GM19463 (cell line): ENCODE data around the gene MED13.
A peak's percentile ranks its signal among the peaks of the same experiment; 100 is the strongest.

Source experiments
- ATAC-seq: cut with Tn5 transposase; IDR thresholded peaks from one replicate; pipeline ENCODE4 v1.9.1; 2021; ENCODE audit warnings: mild to moderate bottlenecking, moderate library complexity; ENCODE audit not compliant: unreplicated experiment

The MED13 gene, protein sequence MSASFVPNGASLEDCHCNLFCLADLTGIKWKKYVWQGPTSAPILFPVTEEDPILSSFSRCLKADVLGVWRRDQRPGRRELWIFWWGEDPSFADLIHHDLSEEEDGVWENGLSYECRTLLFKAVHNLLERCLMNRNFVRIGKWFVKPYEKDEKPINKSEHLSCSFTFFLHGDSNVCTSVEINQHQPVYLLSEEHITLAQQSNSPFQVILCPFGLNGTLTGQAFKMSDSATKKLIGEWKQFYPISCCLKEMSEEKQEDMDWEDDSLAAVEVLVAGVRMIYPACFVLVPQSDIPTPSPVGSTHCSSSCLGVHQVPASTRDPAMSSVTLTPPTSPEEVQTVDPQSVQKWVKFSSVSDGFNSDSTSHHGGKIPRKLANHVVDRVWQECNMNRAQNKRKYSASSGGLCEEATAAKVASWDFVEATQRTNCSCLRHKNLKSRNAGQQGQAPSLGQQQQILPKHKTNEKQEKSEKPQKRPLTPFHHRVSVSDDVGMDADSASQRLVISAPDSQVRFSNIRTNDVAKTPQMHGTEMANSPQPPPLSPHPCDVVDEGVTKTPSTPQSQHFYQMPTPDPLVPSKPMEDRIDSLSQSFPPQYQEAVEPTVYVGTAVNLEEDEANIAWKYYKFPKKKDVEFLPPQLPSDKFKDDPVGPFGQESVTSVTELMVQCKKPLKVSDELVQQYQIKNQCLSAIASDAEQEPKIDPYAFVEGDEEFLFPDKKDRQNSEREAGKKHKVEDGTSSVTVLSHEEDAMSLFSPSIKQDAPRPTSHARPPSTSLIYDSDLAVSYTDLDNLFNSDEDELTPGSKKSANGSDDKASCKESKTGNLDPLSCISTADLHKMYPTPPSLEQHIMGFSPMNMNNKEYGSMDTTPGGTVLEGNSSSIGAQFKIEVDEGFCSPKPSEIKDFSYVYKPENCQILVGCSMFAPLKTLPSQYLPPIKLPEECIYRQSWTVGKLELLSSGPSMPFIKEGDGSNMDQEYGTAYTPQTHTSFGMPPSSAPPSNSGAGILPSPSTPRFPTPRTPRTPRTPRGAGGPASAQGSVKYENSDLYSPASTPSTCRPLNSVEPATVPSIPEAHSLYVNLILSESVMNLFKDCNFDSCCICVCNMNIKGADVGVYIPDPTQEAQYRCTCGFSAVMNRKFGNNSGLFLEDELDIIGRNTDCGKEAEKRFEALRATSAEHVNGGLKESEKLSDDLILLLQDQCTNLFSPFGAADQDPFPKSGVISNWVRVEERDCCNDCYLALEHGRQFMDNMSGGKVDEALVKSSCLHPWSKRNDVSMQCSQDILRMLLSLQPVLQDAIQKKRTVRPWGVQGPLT (N-terminal part only)

GRCh38 chr17:62064791-62065563 is at the start of gene MED13:
MED13 (minus strand) TSS chr17:62065278; CDS start chr17:62065205, 73 bp downstream.
- peak; percentile 23 for ATAC-seq

- ATAC-seq, result no peak
Measured at GRCh38 chr17:62112229-62112628, 47.2 kb upstream of the MED13 start.

DNA sequence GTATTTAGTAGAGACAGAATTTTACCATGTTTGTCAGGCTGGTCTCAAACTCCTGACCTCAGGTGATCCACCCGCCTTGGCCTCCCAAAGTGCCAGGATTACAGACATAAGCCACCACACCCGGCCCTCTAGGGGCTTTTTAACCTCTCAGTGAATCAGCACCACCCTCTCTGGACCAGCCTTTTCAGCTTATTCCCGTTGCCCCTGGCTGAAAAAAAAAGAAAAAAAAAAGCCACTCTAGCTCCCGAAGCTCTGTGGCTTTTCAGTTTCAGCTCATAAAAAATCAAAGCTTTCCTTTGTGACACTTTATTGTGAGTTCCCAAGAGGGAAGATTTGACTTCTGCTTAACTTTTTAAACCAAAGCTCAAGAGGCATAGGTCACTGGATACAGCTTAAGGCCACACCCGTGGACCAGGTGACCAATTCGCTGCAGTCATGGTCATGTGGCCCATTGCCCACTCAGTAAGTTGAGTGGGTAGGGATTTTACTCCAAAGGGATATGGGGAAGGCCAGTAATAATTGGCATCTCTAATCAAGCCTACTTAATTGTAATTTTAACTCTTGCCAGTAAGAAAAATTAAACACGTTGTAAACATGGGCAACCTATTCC is 46.6 kb upstream of the MED13 start:
- no peak for ATAC-seq

- no peak for ATAC-seq
Measured at GRCh38 chr17:62110923-62111484, 45.9 kb upstream of the MED13 start.

- ATAC-seq, result no peak
Measured at GRCh38 chr17:62109924-62110323, 44.8 kb upstream of the MED13 start.

DNA sequence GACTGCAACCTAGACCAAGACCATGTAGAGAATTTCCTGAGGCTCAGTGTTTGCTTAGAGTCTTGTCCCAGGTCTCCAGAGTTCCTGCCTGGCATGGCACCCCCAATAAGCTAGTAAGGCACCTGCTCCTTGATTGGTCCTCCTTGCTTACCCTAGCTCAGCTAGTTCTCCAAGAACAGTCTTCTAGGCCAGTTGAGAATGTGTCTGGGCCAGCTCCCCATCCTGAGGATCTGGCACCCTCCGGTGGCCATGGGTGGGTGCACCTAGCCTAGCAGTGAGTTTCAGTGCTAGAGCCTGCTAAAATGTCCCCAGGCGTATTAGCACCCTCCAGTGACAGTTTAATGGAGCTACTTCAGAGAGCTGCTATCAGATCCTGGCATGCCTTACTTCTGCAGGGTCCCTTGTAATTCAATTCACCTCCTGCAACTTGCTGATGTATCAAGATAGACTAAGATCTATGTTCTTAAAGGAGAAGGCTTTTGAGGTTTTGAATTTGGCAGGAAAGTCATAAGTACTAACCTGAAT is 44.4 kb upstream of the MED13 start:
- peak; percentile 98 for ATAC-seq

DNA sequence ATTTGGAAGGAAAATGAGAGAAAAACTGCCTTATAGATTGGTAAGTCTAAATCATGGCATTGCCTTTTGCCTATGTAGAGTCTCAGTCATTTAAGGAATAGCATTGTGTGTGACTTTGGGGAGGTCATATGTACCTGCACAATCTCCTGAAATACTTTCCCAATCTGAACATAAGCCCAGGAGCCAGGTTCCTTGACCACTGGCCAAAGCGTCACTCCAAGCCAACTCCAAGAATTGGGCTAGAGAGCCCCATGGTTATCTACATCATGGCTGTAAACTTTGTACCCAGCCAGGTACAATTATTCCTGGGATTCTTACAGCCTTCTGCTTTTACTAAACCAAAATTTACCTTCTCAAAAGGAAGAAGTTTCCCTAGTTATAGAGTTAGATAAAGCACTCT is 40.8 kb upstream of the MED13 start:
- ATAC-seq, result no peak

- no peak for ATAC-seq
Measured at GRCh38 chr17:62105357-62105756, 40.3 kb upstream of the MED13 start.

DNA sequence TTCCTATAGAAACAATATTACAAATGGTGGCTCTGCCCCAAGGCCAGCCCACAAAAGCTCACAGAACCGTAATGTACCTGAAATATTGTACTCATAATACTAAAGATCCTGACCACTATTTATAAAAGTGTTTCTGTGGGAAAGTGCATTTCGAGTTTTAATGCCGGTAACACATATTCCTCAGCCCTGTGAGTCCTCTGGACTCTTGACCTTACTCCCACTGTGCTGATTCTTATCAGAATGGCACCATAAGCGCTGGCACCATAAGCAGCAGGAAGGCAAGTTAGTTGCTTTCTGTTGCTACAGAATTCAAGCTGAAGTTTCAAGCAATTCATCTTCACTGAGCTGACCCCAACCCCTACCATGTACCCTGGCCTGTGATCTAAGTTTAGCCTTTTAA is 36.4 kb upstream of the MED13 start:
- ATAC-seq, result no peak

DNA sequence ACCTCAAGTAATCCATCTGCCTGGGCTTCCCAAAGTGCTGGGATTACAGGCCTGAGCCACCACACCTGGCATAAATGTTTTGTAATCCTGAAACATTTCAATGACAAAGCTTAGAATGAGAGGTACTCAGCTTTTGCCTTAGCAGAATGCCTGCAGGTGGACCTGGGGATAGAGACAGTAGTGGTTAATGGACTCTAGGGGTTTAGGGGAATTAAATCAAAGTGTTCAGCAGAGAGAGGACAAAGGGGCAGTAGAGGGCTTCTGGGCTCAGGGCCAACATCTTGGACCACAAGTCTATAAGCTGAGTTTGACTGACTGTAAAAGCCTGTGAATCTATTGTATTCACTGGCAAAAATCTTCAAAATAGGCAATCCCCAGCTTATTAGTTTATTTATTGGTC is 36.0 kb upstream of the MED13 start:
- no peak for ATAC-seq

DNA sequence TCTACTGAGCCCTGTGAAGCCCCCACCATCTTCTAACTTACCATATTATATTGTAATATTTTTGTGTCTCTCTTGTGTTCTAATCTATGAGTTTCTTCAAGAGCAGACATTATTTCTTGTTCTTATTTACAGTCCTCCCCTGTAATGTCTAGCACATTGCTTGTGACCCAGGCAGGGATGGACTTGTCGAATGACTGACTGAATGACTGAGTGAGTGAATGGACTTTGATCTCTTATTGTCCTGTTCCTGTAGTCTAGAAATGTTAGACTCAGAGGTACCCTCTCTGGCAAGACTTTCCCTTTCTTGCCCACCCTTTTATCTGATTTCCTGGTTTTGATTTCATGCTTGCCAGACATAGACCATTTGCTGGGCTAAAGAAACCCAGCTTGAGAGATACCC is 35.0 kb upstream of the MED13 start:
- ATAC-seq, result no peak

DNA sequence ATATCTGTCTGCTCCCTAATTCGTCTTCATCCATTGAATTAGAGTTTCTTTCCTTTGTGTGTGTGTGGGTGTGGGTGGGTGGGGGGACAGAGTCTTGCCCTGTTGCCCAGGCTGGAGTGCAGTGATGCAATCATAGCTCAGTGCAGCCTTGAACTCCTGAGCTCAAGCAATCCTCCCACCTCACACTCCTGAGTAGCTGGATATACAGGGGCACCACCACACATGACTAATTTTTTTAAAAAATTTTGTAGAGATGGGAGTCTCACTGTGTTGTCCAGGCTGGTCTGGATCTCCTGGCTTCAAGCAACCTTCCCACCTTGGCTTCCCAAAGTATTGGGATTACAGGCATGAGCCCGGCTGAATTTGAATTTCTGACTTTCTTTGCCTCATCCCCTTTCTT is 34.5 kb upstream of the MED13 start:
- no peak for ATAC-seq

DNA sequence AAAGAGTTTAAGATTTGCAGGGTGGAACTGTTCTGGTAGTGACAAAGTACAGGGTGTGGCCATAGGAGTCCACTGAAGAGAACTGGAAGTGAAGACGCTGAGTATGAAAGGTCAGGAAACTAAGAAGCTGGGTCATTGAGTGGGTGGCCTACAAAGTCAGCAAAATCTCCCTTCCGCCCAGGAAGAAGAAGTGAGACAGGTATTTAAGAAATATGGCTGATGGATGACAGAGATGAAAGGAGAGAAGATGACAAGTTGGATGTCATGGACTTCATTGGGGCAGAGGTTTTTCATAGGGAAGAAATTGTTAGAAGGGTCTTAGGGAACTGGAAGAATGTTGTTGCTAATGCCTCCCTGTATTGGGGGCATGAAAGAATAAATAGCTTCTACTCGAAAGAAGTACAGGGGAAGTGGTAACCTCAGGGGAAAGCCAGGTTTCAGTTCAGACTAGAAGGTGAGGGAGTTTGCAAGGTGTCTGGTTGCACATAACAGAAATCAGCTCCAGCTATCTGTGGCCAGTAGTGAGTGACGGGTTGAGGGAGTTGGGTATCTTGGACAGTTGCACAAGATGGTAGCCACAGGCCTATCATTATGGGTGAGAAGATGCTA is 33.6 kb upstream of the MED13 start:
- peak; percentile 88 for ATAC-seq

DNA sequence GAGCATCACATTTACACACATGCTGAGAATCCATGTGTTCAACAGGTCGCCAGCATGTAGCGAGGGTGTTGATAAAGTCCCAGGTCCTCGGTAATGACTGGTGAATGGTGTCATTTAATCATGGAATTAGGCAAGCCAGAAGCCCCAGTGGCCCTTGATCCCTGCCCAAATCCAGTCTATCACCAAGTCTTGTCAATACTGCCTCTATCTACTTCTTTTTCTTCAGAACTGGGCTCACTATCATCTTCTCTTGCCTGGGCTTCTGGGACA is 31.3 kb upstream of the MED13 start:
- ATAC-seq, result no peak

DNA sequence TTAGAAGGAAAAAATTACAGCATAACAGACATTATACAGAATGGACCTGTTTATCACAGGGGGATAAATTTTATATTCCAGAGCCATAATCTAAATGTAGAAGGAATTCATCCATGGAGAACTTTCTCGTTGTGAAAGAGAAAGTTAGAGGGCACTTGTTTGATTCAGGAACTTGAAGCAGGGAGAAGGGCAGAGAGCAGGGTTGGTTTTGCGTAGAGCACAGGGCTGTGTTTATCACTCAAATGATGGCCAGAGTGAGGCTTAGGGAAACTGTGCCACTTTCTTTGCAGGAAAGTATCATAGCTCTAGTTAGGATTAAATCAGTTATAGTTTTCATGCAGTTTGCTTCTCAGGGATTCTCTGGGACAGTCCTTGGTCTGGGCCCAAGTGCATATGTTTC is 29.1 kb upstream of the MED13 start:
- ATAC-seq, result no peak

- peak; percentile 94 for ATAC-seq
Measured at GRCh38 chr17:62093188-62094155, 28.4 kb upstream of the MED13 start.

- ATAC-seq, result no peak
Measured at GRCh38 chr17:62092784-62093183, 27.7 kb upstream of the MED13 start.

DNA sequence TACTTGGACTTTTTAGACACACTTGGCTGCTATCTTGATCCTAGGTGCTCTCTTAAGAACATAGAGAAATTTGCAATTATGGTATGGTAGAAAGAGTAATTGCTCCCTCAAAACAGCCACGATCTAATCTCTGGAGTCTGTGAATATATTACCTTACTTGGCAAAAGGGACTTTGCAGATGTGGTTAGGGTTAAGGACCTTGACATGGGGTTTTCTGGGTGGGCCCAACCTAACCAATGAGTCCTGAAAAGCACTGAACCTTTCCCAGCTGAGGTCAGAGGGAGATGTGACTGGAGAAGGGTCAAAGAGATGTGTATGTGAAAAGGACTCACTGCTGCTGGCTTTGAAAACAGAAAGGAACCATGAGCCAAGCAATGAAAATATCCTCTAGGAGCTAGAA is 26.7 kb upstream of the MED13 start:
- ATAC-seq, result no peak
